Measurements from ENCODE around the gene TCF7. TPM values are rescaled to one million over a fixed set of nuclear protein-coding genes. Genes with fewer than 3 reads are reported as not detected.

The TCF7 gene
- polyA plus RNA-seq (ENCODE audit: insufficient read length in 4 of 4) = 10 to 100 TPM; 11.7 to 14.6 (median 13.2) TPM

DNA sequence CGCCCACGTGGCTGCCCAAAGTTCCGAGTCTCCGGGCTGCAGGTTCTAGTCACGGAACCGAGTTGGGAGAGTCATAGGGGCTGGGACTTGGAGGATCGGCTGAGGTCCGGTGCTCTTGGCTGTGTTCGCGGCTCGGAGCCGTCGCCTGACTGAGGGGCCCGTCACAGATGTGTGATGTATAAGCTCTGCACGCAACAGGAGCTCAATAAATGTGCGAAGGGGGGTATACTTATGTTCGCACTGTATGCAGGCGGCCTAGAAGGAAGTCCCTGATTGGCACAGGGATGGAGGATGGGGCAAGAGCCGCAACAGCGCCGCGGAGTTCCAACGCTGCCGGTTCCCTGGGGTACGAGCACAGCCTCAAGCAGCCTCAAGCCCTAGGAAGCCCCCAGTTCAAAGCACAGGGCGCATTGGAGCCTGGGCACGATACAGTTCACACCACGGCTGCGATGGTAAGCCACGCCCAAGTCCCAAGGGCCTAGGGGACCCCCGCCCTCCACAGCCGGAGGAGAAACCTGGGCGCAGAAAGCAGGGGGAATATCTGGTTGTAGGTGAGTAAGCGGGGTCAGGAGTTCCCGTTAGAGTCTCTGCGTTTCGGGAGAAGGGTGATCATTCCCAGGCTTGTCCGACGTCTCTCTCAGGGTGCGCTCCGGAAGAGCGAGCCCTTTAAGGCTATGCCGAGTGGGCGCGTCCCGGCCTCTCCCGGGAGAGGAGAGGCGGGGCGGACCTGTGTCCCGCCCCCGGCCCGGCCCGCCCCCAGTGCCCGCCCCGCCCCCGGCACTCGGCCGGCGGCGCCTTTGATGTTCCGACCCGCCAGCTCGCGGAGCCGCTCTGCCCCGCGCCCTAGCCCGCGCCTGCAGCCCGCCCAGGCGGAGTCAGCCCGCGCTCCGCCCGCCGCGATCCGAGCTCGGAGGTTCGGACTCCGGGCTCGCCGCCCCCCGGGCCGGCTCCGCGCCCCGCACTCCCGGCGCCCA is at the start of gene TCF7:
Gene TCF7 (plus strand): TSS at position 780 of the 974 bp plus-strand sequence. CDS start 226 bp downstream, outside the sequence.
- DNase-seq (ENCODE audit: low read depth in 4 of 4, low spot score in 3 of 4) = peak; percentile 49 to 57 (median 54)

DNA sequence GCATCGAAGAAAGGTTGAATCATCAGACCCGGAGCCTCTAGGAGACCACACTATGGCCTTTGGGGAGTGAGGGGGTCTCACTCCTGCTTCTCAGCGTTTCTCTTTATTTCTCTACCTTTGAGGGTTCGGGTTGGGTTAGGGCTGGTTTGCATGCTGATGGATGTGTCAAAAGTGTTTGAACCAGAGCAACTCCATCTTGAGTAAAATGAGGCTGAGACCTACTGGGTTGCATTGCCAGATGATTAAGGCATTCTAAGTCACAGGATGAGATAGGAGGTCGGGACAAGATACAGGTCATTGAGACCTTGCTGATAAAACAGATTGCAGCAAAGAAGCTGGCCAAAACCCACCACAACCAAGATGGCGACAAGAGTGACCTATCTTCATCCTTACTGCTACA is 44.9 kb upstream of the TCF7 start:
- no peak for DNase-seq (ENCODE audit: low read depth in 4 of 4, low spot score in 3 of 4)

DNA sequence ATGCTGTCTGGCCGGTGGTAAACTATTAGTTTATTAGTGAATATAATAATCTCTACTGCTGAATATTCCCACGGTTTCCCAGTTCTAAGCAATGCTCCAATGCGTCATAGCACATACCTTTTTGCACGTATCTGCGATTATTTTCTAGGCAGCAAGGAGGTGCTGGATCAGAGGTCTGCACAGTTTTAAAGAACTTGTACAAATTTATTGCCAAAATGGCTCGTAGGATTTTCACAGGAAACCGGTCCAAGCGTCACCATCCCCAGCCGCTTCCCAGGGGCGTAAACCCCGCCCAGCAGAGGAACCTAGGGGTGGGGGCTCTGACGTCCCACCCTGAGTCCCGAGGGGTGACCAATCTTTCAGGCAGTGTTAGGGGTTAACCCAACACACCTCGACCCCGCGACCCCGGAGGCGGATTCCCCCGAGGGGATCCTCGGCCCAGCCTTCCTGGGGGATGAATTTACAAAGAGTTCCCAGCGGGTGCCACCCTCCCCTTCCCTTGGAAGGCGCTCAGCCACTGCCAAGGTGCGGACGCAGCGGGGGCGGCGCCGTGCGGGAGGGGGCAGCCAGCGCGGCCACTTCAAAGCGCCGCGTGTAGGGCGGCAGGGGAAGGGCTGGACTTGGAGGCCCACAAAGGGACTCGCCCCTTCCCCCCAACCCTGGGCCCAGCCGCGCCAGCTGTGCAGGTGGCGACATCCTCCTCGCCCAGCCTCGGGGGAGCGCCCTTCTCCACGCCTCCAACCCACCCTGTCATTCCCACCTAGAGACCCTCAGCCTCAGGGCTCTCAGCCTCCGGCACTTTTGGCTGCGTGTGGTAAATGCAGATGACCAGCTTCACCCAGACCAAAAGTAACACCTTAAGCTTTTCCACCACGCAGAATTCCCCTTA is 43.5 kb upstream of the TCF7 start:
- peak in 1 of 4 donors; percentile 23 for DNase-seq (ENCODE audit: low read depth in 4 of 4, low spot score in 3 of 4)

GRCh38 chr5:134071614-134072207 is 42.8 kb upstream of the TCF7 start:
- DNase-seq (ENCODE audit: low read depth in 4 of 4, low spot score in 3 of 4) = no peak

DNA sequence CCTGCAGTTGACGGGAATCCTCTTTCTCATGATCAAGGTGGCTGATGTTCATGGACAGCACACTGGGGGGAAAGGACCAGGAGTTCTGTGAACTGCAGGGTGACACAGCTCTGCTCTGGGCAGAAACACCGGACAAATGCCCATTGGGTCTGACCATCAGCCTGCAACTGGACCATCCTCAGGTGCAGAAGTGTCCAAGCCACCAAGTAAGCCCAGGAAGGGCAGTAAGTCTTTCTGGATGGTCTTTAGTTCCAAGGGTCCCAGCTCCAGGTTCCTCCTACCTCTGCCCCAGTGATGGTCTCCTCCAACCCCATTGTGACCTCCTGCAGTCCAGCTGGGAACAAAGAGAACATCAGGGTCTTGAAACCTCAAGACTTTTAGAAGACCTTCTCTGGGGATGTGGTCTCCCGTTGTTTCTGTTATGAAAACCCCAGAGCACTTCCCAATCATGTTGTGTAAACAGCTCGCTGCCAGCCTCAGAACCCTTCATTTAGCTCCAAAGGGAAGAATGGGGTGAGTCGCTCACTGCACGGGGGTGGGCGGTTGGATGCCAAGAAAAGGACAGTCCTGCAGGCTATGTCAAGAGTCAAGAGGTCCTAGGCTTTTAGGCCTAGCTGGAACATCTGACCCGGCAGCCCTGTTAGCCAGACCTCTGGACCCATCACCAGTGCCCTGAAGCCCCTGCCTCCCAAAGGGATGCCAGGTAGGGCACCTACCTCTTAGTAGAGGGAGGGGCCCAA is 41.8 kb upstream of the TCF7 start:
- no peak for DNase-seq (ENCODE audit: low read depth in 4 of 4, low spot score in 3 of 4)

- DNase-seq (ENCODE audit: low read depth in 4 of 4, low spot score in 3 of 4) = no peak
Observed at GRCh38 chr5:134073404-134073803, 41.1 kb upstream of the TCF7 start.

DNA sequence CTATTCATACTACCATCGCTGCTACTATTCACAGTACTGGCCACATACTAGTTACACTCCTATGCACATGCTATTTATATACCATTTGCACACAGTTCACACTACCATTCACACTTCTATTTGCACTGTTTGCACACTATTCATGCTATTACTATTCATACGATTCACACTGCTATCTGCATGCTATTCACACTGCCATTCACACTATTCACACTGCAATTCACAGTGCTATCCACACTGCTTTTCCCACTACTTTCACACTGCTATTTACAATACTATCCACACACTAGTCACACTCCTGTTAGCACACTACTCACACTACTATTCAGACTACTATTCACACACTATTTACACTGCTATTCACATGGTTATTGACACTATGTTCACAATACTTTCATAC is 39.4 kb upstream of the TCF7 start:
- no peak for DNase-seq (ENCODE audit: low read depth in 4 of 4, low spot score in 3 of 4)

- no peak for DNase-seq (ENCODE audit: low read depth in 4 of 4, low spot score in 3 of 4)
Observed at GRCh38 chr5:134077926-134078580, 36.4 kb upstream of the TCF7 start.

DNA sequence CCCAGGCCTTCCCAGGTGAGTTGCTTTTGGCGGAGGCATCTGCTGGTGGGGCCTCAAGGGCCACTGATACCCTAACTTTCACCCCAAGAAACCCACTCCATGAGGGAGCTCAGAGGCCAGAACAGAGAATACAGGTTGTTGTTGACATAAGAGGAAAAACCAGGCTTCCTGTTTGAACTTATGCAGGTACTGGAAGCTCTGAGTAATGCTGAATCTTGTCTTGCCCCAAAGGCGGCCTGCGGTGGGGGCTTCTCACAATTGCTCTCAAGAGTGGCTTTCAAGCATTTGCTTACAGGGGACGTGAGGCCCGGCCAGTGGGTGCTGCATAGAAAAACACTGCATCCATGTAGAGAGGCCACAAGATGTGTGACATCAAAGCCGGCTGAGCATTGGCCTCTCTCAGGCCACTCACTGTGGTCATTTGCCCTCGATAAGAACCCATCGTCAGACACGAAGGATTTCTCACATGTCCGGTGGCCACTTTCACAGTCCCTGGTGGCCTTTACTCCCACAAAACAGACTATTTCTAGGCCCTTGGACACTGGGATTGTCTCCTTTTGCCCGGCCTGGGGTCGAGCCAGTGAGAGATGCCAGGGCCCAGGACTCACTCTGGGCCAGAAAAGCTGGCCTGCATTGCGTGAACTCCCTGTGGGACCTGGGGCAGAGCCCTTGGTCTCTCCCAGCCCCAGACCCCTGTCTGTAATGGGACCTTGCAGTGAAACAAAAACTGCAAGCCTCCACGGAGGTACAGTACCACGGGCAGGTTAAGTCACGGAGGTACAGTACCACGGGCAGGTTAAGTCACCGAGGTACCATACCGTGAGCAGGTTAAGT is 34.5 kb upstream of the TCF7 start:
- DNase-seq (ENCODE audit: low read depth in 4 of 4, low spot score in 3 of 4) = no peak

- no peak for DNase-seq (ENCODE audit: low read depth in 4 of 4, low spot score in 3 of 4)
Observed at GRCh38 chr5:134082264-134082992, 32.1 kb upstream of the TCF7 start.

DNA sequence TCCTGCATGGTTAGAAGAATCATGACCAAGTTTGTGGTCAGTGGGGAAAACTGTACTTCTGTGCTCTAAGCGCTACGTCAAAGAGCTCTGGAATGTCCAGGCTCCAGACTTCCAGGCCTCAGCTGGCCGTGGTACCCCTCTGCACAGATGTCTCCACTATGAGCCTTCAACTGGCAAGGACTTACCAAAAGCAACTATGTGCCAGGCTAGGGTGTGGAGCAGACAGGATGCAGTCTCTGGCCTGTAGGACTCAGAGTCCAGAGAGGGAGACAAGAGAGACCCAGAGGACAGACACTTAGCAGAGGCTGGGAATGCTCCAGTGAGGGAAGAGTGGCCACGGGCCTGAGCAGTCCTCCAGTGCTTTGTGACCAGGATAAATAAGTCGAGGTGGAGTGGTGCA is 31.0 kb upstream of the TCF7 start:
- DNase-seq (ENCODE audit: low read depth in 4 of 4, low spot score in 3 of 4) = no peak

- DNase-seq (ENCODE audit: low read depth in 4 of 4, low spot score in 3 of 4) = no peak
Observed at GRCh38 chr5:134084022-134084565, 30.4 kb upstream of the TCF7 start.

- no peak for DNase-seq (ENCODE audit: low read depth in 4 of 4, low spot score in 3 of 4)
Observed at GRCh38 chr5:134084570-134084969, 29.9 kb upstream of the TCF7 start.

- no peak for DNase-seq (ENCODE audit: low read depth in 4 of 4, low spot score in 3 of 4)
Observed at GRCh38 chr5:134085411-134085810, 29.1 kb upstream of the TCF7 start.

- no peak for DNase-seq (ENCODE audit: low read depth in 4 of 4, low spot score in 3 of 4)
Observed at GRCh38 chr5:134086225-134086942, 28.1 kb upstream of the TCF7 start.

- no peak for DNase-seq (ENCODE audit: low read depth in 4 of 4, low spot score in 3 of 4)
Observed at GRCh38 chr5:134086943-134087305, 27.6 kb upstream of the TCF7 start.

- no peak for DNase-seq (ENCODE audit: low read depth in 4 of 4, low spot score in 3 of 4)
Observed at GRCh38 chr5:134088291-134088690, 26.2 kb upstream of the TCF7 start.
